Ishikawa (cell line): Measurements from ENCODE around the gene AACS.

Source experiments
- CEBPB ChIP-seq: IDR thresholded peaks from 2 replicates; pipeline ENCODE4 v1.6.1; 2012
- CREB1 ChIP-seq: IDR thresholded peaks from 2 replicates; pipeline ENCODE4 v1.6.1; 2012; ENCODE audit warnings: low read depth
- EGR1 ChIP-seq: IDR thresholded peaks from 2 replicates; pipeline ENCODE4 v1.6.1; 2012
- EP300 ChIP-seq: IDR thresholded peaks from 2 replicates; pipeline ENCODE4 v1.6.1; 2012; ENCODE audit warnings: borderline replicate concordance
- FOXM1 ChIP-seq: IDR thresholded peaks from 2 replicates; pipeline ENCODE4 v1.6.1; 2012; ENCODE audit warnings: low read depth, borderline replicate concordance
- MAX ChIP-seq: IDR thresholded peaks from 2 replicates; pipeline ENCODE4 v1.6.1; 2012
- NFIC ChIP-seq: IDR thresholded peaks from 2 replicates; pipeline ENCODE4 v1.6.1; 2012
- RAD21 ChIP-seq: IDR thresholded peaks from 2 replicates; pipeline ENCODE4 v1.6.1; 2012; ENCODE audit warnings: low read depth
- REST ChIP-seq: IDR thresholded peaks from 2 replicates; pipeline ENCODE4 v1.6.1; 2012; ENCODE audit warnings: low read depth, mild to moderate bottlenecking
- TAF1 ChIP-seq: IDR thresholded peaks from 2 replicates; pipeline ENCODE4 v1.6.1; 2012; ENCODE audit warnings: low read depth, mild to moderate bottlenecking
- TCF12 ChIP-seq: IDR thresholded peaks from 2 replicates; pipeline ENCODE4 v1.6.1; 2012; ENCODE audit warnings: low read depth
- TEAD4 ChIP-seq: IDR thresholded peaks from 2 replicates; pipeline ENCODE4 v1.6.1; 2012
- USF1 ChIP-seq: IDR thresholded peaks from 2 replicates; pipeline ENCODE4 v1.6.1; 2012
- YY1 ChIP-seq: IDR thresholded peaks from 2 replicates; pipeline ENCODE4 v1.6.1; 2012; ENCODE audit warnings: low read depth
- ZBTB7A ChIP-seq: IDR thresholded peaks from 2 replicates; pipeline ENCODE4 v1.6.1; 2012; ENCODE audit warnings: low read depth

AACS gene

GRCh38 chr12:125070112-125070511 is 4.9 kb downstream of the AACS start:
- TF ChIP-seq REST (no peak), TAF1 (no peak)

- TF ChIP-seq YY1: no peak
- no peak for TF ChIP-seq EP300
- TF ChIP-seq TCF12: no peak
- no peak for TF ChIP-seq ZBTB7A
- TF ChIP-seq RAD21: no peak
- TF ChIP-seq CEBPB: no peak
- no peak for TF ChIP-seq EGR1
- no peak for TF ChIP-seq TAF1
- no peak for TF ChIP-seq MAX
- no peak for TF ChIP-seq USF1
- no peak for TF ChIP-seq FOXM1
- no peak for TF ChIP-seq CREB1
- TF ChIP-seq REST: no peak
- no peak for TF ChIP-seq TEAD4
- TF ChIP-seq NFIC: no peak
Measured at GRCh38 chr12:125070661-125071390, 5.6 kb downstream of the AACS start.

- no peak for TF ChIP-seq REST
- TF ChIP-seq CEBPB: no peak
- no peak for TF ChIP-seq RAD21
- no peak for TF ChIP-seq TCF12
- no peak for TF ChIP-seq EGR1
- no peak for TF ChIP-seq FOXM1
- TF ChIP-seq CREB1: no peak
- no peak for TF ChIP-seq USF1
- TF ChIP-seq YY1: no peak
- TF ChIP-seq ZBTB7A: no peak
- TF ChIP-seq MAX: no peak
- TF ChIP-seq TEAD4: no peak
- TF ChIP-seq NFIC: no peak
- TF ChIP-seq TAF1: no peak
- no peak for TF ChIP-seq EP300
Measured at GRCh38 chr12:125071456-125071855, 6.2 kb downstream of the AACS start.

- TF ChIP-seq FOXM1 (no peak), TEAD4 (no peak), CEBPB (no peak), EP300 (no peak), RAD21 (no peak), REST (no peak), TCF12 (no peak)
Measured at GRCh38 chr12:125072496-125072895, 7.3 kb downstream of the AACS start.
